Astrocyte (in vitro differentiated cells and primary cell): ENCODE data around the gene SPOCK1.

Source experiments
- EZH2 ChIP-seq: IDR thresholded peaks from 2 replicates; pipeline ENCODE4 v1.6.1; 2012; ENCODE audit warnings: mild to moderate bottlenecking, low read length, inconsistent platforms; ENCODE audit not compliant: insufficient read depth
- TF ChIP-seq, protein P1 (sequence below): IDR thresholded peaks from 2 replicates; pipeline ENCODE4 v1.5.1; 2011; ENCODE audit warnings: low read depth, mild to moderate bottlenecking, inconsistent platforms, low read length, moderate library complexity; ENCODE audit not compliant: insufficient read depth

DNA sequence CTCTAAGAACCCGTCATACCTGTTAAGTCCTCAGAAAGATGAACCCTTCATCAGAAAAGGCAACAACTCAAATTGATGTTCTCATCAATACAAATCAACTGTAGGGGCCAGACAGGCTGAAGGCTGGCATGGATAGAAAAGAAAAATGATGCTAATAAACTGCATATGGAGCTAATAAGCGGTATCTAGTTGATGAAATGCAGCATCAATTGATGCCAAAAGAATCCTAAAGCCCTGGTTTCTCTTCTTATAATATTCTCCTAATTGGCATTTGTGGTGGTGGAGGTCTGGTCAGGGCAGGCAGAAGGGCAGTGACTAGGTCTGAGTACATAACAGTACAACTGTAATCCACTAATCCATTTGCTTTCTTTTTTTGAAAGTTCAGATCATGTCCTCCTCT, 322.5 kb downstream of the SPOCK1 start:
- TF ChIP-seq, protein P1, sequence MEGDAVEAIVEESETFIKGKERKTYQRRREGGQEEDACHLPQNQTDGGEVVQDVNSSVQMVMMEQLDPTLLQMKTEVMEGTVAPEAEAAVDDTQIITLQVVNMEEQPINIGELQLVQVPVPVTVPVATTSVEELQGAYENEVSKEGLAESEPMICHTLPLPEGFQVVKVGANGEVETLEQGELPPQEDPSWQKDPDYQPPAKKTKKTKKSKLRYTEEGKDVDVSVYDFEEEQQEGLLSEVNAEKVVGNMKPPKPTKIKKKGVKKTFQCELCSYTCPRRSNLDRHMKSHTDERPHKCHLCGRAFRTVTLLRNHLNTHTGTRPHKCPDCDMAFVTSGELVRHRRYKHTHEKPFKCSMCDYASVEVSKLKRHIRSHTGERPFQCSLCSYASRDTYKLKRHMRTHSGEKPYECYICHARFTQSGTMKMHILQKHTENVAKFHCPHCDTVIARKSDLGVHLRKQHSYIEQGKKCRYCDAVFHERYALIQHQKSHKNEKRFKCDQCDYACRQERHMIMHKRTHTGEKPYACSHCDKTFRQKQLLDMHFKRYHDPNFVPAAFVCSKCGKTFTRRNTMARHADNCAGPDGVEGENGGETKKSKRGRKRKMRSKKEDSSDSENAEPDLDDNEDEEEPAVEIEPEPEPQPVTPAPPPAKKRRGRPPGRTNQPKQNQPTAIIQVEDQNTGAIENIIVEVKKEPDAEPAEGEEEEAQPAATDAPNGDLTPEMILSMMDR = no peak
- TF ChIP-seq EZH2 = no peak
